ENCODE results near the gene RFTN1. TPM values are rescaled to one million over a fixed set of nuclear protein-coding genes. Genes with fewer than 3 reads are reported as not detected.

RFTN1 gene
- polyA plus RNA-seq, 2 of the 4 experiments (the other 2 are of a cell fraction) = 1.8 to 3.7 TPM

- Histone ChIP-seq H3K4me1 (no peaks in the 10 kb centered on the region), H3K9me3 (0 out of 3 replicates have a peak, but pooled peaks cover 5% of the 10 kb centered on the region), H3K4me3 (no peak overlapping the region), H3K27ac (no peak overlapping the region), H3K4me2 (no peak overlapping the region)
- CTCF ChIA-PET = interaction anchor here (3.0 kb wide), 1 partner anchor 10 kb away, joined by 16 read pairs; no protein-coding TSS in a partner anchor
- FAIRE-seq = no peak
- ATAC-seq = no peak
- TF ChIP-seq USF2 (IDR thresholded peaks at IDR 0.05) (no peak), HMGXB4 (CRISPR knock-in tag; IDR thresholded peaks at IDR 0.05; ENCODE audit: borderline replicate concordance) (no peak), E2F6 (IDR thresholded peaks at IDR 0.05; ENCODE audit: borderline replicate concordance, low read depth) (no peak), HDAC2 (IDR thresholded peaks at IDR 0.05) (no peak), HOXA7 (CRISPR knock-in tag; IDR thresholded peaks at IDR 0.05) (no peak), FOSL2 (IDR thresholded peaks at IDR 0.05) (no peak), FOSL2 (CRISPR knock-in tag; IDR thresholded peaks at IDR 0.05) (no peak), EHMT2 (IDR thresholded peaks at IDR 0.05; ENCODE audit: low read depth) (no peak), TFCP2L1 (CRISPR knock-in tag; IDR thresholded peaks at IDR 0.05) (no peak), EHF (CRISPR knock-in tag; IDR thresholded peaks at IDR 0.05) (no peak), JUN (IDR thresholded peaks at IDR 0.05) (no peak), CTCF (IDR thresholded peaks at IDR 0.05) (no peak), POLR2A (IDR thresholded peaks at IDR 0.05; ENCODE audit: low read length) (no peak), SMC3 (IDR thresholded peaks at IDR 0.05) (no peak)
- no peak for DNase-seq (ENCODE audit: low read depth in 1 of 2, low spot score in 1 of 2)
- POLR2A ChIA-PET = no interaction called here
- 96% methylated on average over 2 of the region's 2 CpGs for WGBS (ENCODE audit: missing lambda C conversion rate)
These were observed 213.2 kb downstream of the RFTN1 start for GRCh38 chr3:16300307-16300706.

- no peaks in the 10 kb centered on the region for H3K4me1 ChIP-seq
- H3K27ac ChIP-seq = no peak overlapping the region
- WGBS (ENCODE audit: missing lambda C conversion rate) = 78% methylated on average over 3 of the region's 3 CpGs
- FAIRE-seq (no peak), DNase-seq (ENCODE audit: low read depth in 1 of 2, low spot score in 1 of 2) (no peak), ATAC-seq (no peak)
- TF ChIP-seq EHMT2 (IDR thresholded peaks at IDR 0.05; ENCODE audit: low read depth) (no peak), EHF (CRISPR knock-in tag; IDR thresholded peaks at IDR 0.05) (no peak), MAFK (IDR thresholded peaks at IDR 0.05; ENCODE audit: partially characterized antibody) (no peak), JUNB (IDR thresholded peaks at IDR 0.05) (no peak), TFCP2L1 (CRISPR knock-in tag; IDR thresholded peaks at IDR 0.05) (no peak), CEBPB (IDR thresholded peaks at IDR 0.05) (no peak), SMC3 (IDR thresholded peaks at IDR 0.05) (no peak), KDM5A (IDR thresholded peaks at IDR 0.05) (no peak), RARB (CRISPR knock-in tag; IDR thresholded peaks at IDR 0.05) (no peak), CBX8 (IDR thresholded peaks at IDR 0.05) (no peak), MAX (IDR thresholded peaks at IDR 0.05) (no peak), ESRRA (IDR thresholded peaks at IDR 0.05; ENCODE audit: borderline replicate concordance, low read length) (no peak), ATOH8 (CRISPR knock-in tag; IDR thresholded peaks at IDR 0.05; ENCODE audit: low read depth) (no peak), ZC3H11A (IDR thresholded peaks at IDR 0.05) (no peak), POLR2A (IDR thresholded peaks at IDR 0.05; ENCODE audit: low read length) (no peak)
- ChIA-PET CTCF (interaction anchor here (3.0 kb wide), 1 partner anchor 9 kb away, joined by 16 read pairs; no protein-coding TSS in a partner anchor), POLR2A (no interaction called here)
- H3K4me3 ChIP-seq = no peak overlapping the region
- H3K4me2 ChIP-seq = no peak overlapping the region
- 0 out of 3 replicates have a peak, but pooled peaks cover 5% of the 10 kb centered on the region for H3K9me3 ChIP-seq
These were observed 213.8 kb downstream of the RFTN1 start for GRCh38 chr3:16299746-16300145.
